ENCODE measurements around the gene SLC43A3.
A peak's percentile ranks its signal among the peaks of the same experiment; 100 is the strongest.

Gene SLC43A3

DNA sequence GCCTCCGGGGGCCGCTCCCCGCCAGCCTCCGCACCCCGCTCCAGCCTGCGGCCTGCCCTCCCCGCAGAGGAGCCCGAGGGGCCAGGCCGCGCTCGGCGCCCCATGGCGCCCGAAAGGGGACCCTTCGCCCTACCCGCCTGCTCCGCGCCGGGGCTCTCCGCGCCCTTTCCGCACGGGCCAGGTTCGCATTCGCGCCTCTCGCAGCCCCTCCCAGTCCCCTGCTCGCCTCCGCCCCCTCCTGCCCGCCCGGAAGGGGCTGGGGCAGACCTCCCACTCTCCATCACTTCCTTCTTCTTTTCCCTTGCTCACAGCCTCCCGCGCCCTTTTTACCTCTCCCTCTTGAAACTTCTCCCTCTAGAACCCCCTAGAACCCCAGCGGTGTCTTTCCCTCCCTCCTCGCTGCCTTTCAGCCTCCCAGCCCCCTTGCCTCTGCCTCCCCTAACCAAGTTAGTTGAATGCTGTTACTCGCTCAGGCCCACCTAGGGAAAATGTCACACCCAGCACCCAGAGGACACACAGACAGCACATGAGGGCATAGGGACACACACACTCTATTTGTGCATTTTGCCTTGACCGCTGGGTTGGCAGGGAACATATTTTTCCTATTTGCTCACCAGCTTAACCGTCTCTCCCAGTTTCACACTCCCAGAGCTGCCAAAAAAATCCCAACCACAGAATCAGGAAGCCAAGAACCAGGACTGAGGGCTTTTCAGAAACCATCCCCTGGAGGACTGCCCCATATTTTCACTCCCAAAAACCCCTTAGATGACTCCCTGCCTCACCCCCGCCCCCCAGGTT lies at the start of gene SLC43A3:
Gene SLC43A3 (minus strand): TSS at position 193 of the 798 bp plus-strand sequence. CDS start 949 bp downstream, outside the sequence.
- peak; percentile 82 for DNase-seq

- no peak for DNase-seq
Measured at GRCh38 chr11:57476047-57476756, 49.3 kb upstream of the SLC43A3 start.

DNA sequence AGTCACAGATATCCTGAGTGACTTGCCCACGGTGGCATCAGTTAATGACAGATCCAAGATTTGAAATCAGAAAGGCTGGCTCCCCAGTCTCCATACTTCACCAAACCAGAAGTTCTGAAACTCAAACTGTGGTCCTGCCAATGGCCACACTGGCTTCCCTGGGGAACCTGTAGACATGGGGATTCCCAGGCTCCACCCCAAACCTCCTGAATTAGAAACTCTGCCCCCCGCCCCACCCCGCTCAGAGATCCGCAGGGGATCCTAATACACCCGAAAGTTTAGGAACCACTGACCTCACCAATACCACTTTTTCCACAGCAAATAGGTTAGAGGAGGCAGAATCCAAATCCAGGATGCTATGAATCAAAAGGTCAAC lies 48.7 kb upstream of the SLC43A3 start:
- no peak for DNase-seq

DNA sequence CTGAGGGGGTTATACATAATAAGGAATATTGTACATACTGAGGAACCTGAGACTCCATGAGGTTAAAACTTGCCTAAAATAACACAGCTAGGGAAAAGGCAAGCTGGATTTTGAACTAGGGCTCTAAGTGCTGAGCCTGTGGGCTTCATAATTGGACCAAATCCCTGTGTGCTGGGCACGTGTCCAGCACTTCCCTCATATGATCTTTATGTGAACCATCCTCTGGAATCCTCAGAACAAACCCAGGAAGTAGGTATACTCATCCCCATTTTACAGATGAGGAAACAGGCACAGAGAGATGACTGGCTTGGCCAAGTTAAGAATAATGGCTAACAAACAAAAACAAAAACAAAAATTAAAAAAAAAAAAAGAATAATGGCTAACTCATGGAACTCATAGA lies 48.3 kb upstream of the SLC43A3 start:
- no peak for DNase-seq

DNA sequence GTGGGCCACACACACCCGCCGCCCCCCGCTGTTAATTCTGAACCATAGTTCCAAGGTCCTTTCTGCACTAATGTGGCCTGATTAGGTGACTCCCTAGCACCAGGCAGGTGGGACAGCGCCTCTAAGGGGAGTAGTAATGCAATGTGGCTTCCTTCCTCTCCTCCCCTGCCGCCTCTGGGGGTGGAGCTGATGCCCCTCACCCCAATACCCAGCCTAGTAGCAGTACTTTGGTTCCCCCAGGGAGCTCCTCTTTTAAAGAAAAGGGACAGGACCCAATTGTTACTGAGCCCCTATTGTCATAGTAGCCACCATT lies 47.8 kb upstream of the SLC43A3 start:
- DNase-seq = no peak

DNA sequence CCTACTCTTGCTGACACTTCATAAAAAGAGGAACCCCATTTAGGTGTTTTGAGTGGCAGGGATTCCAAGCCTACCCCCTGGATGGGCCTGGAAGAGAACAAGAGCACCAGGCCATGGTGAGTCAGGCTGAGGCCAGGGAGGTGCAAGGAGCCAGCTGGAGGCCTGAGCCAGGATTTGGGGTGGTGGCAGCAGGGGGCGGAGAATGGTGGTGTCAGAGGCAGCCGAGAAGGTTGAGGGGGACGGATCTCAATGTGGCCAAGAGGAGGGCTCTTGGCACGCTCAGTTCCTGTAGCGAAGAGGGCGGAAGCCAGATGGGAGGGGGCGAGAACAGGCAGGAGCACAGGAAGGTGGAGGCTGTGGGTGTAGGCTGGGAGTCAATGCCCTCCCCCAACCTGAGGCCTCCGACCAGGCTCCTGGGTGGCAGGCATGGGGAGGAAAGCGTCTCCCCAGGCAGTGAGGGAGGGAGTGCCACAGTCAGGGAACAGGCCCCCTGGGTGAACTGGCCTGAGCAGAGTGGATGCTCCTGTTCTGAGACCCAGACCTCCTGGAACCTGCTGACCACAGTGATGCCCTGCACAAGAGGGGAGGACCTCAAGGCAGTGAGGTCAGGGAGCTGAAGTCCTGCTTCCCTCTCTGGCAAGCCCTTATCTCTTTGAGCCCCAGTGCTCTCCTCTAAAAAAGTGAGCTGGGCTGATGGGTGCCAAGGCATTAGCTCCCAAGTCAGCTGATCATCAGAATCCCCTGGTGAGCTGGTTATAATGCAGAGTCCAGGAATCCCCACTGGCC lies 47.3 kb upstream of the SLC43A3 start:
- no peak for DNase-seq

DNA sequence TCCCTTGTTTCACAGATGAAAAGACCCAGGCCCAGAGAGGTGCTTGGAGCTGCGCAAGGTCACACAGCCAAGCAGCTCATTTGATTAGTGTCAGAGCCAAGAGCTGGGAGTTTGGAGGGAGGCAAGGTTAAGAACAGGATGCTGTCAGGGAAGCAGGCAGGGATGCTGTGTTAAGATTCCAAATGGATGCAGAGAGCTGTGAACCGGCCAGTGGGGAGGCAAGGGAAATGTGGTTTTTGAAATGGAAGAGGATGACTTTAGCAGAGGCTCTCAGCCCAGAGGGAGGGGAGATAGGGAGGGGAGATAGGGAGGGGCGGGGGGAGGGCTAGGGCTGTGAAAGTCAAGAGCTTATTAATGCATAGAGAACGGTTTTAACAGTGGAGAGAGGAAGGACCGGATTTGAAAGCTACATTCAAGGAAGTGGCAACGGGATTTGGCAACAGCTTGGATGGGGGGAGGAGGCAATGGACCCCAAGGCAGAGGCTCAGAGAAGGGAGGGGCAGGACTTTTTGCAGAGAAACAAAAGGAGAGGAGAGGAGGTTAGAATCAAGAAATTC lies 46.4 kb upstream of the SLC43A3 start:
- DNase-seq = no peak

DNA sequence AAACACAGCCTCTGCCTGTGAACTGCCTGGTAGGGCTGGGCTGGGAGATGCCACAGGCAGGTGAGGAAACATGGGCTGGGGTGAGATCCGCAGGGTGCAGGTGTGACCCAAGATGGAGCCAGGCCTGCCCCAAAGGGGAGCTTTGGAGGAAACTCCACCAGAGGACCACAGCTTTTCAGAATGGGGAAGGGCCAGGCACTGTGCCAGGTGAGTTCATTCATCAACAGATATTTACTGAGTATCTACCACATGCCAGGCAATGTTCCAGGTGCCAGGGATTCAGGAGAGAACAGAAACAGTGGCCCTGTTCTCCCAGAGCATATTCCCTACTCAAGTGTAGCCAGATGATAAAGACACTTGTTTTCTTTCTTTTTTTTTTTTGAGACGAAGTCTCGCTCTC lies 44.6 kb upstream of the SLC43A3 start:
- DNase-seq = no peak

DNA sequence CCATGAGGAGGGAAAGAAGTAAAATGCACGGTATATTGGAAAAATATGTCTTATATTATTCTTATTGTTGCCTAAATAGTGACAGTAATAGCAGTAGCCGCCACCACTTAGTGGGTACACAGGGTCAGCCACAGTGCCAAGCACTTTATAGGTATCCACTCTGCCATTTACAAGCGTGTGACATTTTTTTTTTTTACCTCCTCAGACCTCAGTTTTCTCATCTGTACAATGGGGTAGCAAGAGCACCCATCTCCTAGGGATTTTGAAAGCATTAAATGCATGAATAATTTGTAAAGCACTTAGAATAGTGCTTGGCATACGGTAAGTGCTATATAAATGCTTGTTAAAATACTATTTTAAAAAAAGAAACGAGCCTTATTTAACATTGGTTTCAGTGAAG lies 42.3 kb upstream of the SLC43A3 start:
- DNase-seq = no peak

DNA sequence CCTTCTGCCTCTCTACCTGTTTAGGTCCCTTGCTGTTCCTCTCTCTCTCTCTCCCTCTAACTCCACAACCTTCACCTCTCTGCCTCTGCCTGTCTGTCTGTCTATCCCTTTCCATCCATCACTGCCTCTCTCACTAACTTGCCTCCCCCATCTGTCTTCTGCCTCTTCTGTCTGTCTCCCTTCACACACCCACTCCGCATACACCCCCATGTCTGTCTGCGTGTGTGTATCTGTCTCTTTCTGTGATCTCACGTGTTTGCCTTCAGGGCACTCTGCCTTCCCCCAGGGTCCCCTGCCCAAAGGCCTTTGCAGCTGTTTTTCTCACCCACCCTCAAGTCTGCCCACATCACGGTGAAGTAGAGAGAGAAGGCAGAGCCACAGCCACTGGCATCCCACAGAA lies 41.4 kb upstream of the SLC43A3 start:
- no peak for DNase-seq

GRCh38 chr11:57467508-57468157 lies 40.7 kb upstream of the SLC43A3 start:
- no peak for DNase-seq

GRCh38 chr11:57466680-57467079 lies 39.8 kb upstream of the SLC43A3 start:
- no peak for DNase-seq

GRCh38 chr11:57464539-57465181 lies 37.7 kb upstream of the SLC43A3 start:
- DNase-seq = no peak

- DNase-seq = no peak
Measured at GRCh38 chr11:57463671-57464538, 37.0 kb upstream of the SLC43A3 start.

DNA sequence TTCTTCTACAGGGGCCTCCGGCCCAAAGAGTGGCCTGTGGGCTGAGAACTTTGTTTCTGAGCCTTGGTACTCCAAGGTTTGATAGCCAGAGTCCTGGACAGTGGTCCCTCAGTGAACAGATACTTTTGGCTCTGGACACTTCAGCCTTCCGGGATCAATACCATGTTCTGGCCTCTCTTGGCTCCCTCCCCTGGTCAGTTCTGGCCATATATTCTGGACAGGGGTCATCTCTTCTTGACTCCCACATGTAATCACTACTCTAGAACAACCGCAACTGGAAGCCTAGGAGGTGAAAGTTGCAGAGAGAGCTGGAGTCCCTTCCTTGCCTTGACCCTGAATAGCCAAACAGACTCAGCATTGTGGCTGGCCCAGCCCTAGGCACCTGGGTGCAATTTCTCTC lies 35.7 kb upstream of the SLC43A3 start:
- no peak for DNase-seq

- DNase-seq = no peak
Measured at GRCh38 chr11:57461841-57462489, 35.0 kb upstream of the SLC43A3 start.

GRCh38 chr11:57460758-57461749 lies 34.1 kb upstream of the SLC43A3 start:
- DNase-seq = no peak

- no peak for DNase-seq
Measured at GRCh38 chr11:57460022-57460757, 33.3 kb upstream of the SLC43A3 start, which contains the start of gene RTN4RL2. RTN4RL2 (plus strand) TSS chr11:57460528; CDS start chr11:57460866, 338 bp downstream.
